H1 (cell line): ENCODE results near the gene MAFB. TPM values are rescaled to one million over a fixed set of nuclear protein-coding genes. Genes with fewer than 3 reads are reported as not detected.

Source experiments
- CBX5 ChIP-seq: fragments of 300-800, 300-1000 bp; sonication (generic); IDR thresholded peaks from 2 replicates; pipeline ENCODE4 v1.7.1; 2016; ENCODE audit warnings: antibody characterized with exemption, low read length, low read depth
- CBX8 ChIP-seq: fragments of 300-800, 300-1000 bp; sonication (generic); IDR thresholded peaks from 2 replicates; pipeline ENCODE4 v1.7.1; 2016; ENCODE audit warnings: low read depth, low read length, borderline replicate concordance
- CHD7 ChIP-seq: fragments of 300-600 bp; sonication (generic); IDR thresholded peaks from 2 replicates; pipeline ENCODE4 v1.7.1; 2012; ENCODE audit warnings: low read length, moderate library complexity, mild to moderate bottlenecking, inconsistent platforms; ENCODE audit not compliant: insufficient replicate concordance
- CTCF ChIP-seq, 3 experiments: IDR thresholded peaks; 1 replicate in 2 of 3; 2 replicates in 1 of 3; pipeline versions ENCODE4 v1.5.1 to v1.6.1; 2011; ENCODE audit warnings: low read length in 3 of 3, mild to moderate bottlenecking in 3 of 3, inconsistent platforms in 2 of 3, low read depth in 1 of 3, moderate library complexity in 1 of 3; ENCODE audit not compliant: insufficient read depth in 1 of 3; ENCODE audit errors: control extremely low read depth in 1 of 3
- GABPA ChIP-seq: IDR thresholded peaks from 2 replicates; pipeline ENCODE4 v1.6.1; 2011; ENCODE audit warnings: mild to moderate bottlenecking, low read length, moderate library complexity, borderline replicate concordance; ENCODE audit not compliant: insufficient read depth
- POLR2AphosphoS5 ChIP-seq: IDR thresholded peaks from 2 replicates; pipeline ENCODE4 v1.6.1; 2011; ENCODE audit warnings: low read depth, low read length
- RNF2 ChIP-seq: fragments of 200-900, 300-1000 bp; sonication (generic); IDR thresholded peaks from 2 replicates; pipeline ENCODE4 v1.7.1; 2016; ENCODE audit warnings: borderline replicate concordance, low read depth, mild to moderate bottlenecking, antibody characterized with exemption, low read length; ENCODE audit not compliant: poor library complexity, severe bottlenecking; ENCODE audit errors: missing control alignments
- SAP30 ChIP-seq: fragments of 300-600 bp; sonication (generic); IDR thresholded peaks from 2 replicates; pipeline ENCODE4 v1.7.1; 2012; ENCODE audit warnings: low read length, moderate library complexity, mild to moderate bottlenecking, inconsistent platforms; ENCODE audit not compliant: insufficient read depth, insufficient replicate concordance
- polyA plus RNA-seq, 7 experiments: library from polyadenylated mRNA; depleted of rRNA in 3 of 7; stranded (reverse) in 5 of 7; unstranded in 2 of 7; fragments of >200 nt in 5 of 7; fragments of 200-250 nt in 2 of 7; gene quantifications; 1 replicate in 5 of 7; 2 replicates in 1 of 7; 4 replicates in 1 of 7; pipeline versions ENCODE4 v1.2.1 to v1.2.3, GENCODE V29; 2011 to 2013; ENCODE audit warnings: missing spikeins in 2 of 7, mixed read lengths in 2 of 7
- total RNA-seq: library from RNA; stranded (reverse); fragmentation: NEBNext Ultra II Directional; extraction: Animal tissue kit (Norgen Biotek cat#: 25700); gene quantifications from 2 replicates; pipeline ENCODE4 v1.2.1, GENCODE V29; 2021

Gene MAFB
- total and polyA plus RNA-seq, 2 of the 8 experiments (the other 6 are each of a cell fraction or from before 2014, with no cell fraction given) = 0.83 to 1.8 TPM

GRCh38 chr20:40637176-40637575 lies 51.9 kb downstream of the MAFB start (continued):
- TF ChIP-seq CHD7 = no peak
- TF ChIP-seq SAP30 = no peak
- no peak for TF ChIP-seq CTCF (IDR thresholded peaks at IDR 0.05; ENCODE audit: control extremely low read depth in 1 of 3, insufficient read depth in 1 of 3, low read depth in 1 of 3, low read length in 3 of 3)
- no peak for TF ChIP-seq POLR2AphosphoS5
- TF ChIP-seq GABPA = no peak
- TF ChIP-seq RNF2 = no peak
- no peak for TF ChIP-seq CBX8
- no peak for TF ChIP-seq CBX5
- TF ChIP-seq, all 59 proteins: peak for 0
